AG10803 (cell line): ENCODE results near the gene SLC31A2.
"Not testable (repeated sequence)": the region's sequence is repeated elsewhere in the genome, so short reads cannot be mapped to it uniquely, and the experiment has no call there.

Experiments used
- DNase-seq: peaks from one replicate; pipeline ENCODE4 v3.0.0; 2010; ENCODE audit warnings: low read depth
- H3K4me3 ChIP-seq: 2 replicates; pipeline ENCODE4 v1.5.1; 2011; ENCODE audit warnings: mild to moderate bottlenecking, low read length, control low read depth
- CTCF ChIP-seq: conservative IDR thresholded peaks from 2 replicates; pipeline ENCODE4 v1.5.1; 2011; ENCODE audit warnings: mild to moderate bottlenecking, low read length, control low read depth, inconsistent platforms

SLC31A2 gene

GRCh38 chr9:113143432-113144227, 7.2 kb upstream of the SLC31A2 start:
- TF ChIP-seq CTCF: no peak
- DNase-seq: no peak
- no peak overlapping the region for H3K4me3 ChIP-seq

- no peak for TF ChIP-seq CTCF
- H3K4me3 ChIP-seq: no peak overlapping the region
- DNase-seq: no peak
Observed at GRCh38 chr9:113148372-113148705, 2.5 kb upstream of the SLC31A2 start.

GRCh38 chr9:113148781-113149510, 1.9 kb upstream of the SLC31A2 start:
- no peak overlapping the region for H3K4me3 ChIP-seq
- no peak for TF ChIP-seq CTCF
- DNase-seq: no peak

- not testable (repeated sequence) for H3K4me3 ChIP-seq, DNase-seq
Observed at GRCh38 chr9:113149561-113149960, 1.2 kb upstream of the SLC31A2 start.

- peak; percentile 9 for DNase-seq
- no peak for TF ChIP-seq CTCF
- H3K4me3 ChIP-seq: peak overlapping the region; percentile 93
Observed at GRCh38 chr9:113151696-113152630, 1.2 kb downstream of the SLC31A2 start.

GRCh38 chr9:113152699-113153098, 1.9 kb downstream of the SLC31A2 start:
- no peak overlapping the region; the same call in 1 of the 2 replicates for H3K4me3 ChIP-seq
- no peak for TF ChIP-seq CTCF
- peak; percentile 47 for DNase-seq

- DNase-seq: no peak
- H3K4me3 ChIP-seq: no peak overlapping the region
- TF ChIP-seq CTCF: no peak
Observed at GRCh38 chr9:113153599-113153998, 2.8 kb downstream of the SLC31A2 start.
